Retina (tissue), 1 donor: ENCODE data around the gene ADGRB2.

Source experiments
- DNase-seq: peaks from one replicate; pipeline ENCODE4 v3.0.0-alpha.2; 2016

The ADGRB2 gene

DNA sequence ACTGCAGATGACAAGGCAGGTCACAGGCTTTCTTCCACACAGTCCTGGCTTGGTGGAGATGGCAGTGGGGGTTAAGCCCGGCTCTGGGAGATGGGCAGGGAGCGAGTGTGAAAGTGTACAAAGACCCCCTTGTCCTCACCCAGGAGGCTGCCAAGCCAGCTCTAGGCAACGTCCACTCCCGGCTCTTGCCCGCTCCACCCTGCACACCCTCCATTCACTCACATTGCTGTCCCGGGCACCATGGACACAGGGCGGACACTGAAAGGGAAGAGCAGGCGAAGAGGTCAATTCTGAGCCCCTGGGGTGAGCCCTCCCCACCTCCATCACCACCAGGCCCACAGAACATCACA lies 69.2 kb downstream of the ADGRB2 start:
- no peak for DNase-seq

GRCh38 chr1:31694069-31694963 lies 69.8 kb downstream of the ADGRB2 start:
- no peak for DNase-seq

DNA sequence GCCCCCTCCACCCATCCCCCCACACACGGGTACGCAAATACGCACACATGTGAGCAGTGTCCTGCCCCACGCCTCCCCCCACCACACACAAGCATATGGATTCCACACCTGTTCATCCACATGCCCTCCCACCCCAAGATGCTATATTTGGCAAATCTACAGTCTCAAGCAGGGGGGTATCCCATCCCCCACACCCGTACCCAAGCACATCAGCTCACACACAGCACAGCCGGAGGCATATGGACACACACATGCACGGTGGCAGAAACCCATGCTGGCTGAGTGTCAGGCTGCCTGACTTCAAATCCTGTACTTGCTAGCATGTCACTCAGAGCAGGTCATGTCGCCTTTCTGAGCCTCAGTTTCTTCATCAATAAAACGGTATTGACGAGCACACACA lies 70.9 kb downstream of the ADGRB2 start:
- no peak for DNase-seq

DNA sequence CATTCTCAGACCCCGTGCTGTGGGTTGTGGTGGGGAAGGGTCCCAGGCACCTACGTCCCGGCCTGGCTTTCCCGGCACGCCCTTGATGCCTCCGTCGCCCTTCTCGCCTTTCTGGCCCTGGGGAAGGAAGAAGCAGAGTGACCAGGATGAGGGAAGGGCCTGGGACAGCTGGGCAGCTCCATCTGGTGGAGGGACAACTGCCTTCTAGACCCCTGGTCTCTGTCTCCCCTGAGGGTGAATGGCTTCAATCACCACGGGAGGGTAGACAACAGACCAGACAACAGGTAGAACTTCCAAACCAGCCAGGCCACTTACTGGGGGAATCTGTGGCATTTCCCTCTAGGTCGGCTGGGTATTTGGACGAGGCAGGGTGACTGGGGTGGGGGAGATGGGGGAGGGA lies 72.2 kb downstream of the ADGRB2 start:
- no peak for DNase-seq

DNA sequence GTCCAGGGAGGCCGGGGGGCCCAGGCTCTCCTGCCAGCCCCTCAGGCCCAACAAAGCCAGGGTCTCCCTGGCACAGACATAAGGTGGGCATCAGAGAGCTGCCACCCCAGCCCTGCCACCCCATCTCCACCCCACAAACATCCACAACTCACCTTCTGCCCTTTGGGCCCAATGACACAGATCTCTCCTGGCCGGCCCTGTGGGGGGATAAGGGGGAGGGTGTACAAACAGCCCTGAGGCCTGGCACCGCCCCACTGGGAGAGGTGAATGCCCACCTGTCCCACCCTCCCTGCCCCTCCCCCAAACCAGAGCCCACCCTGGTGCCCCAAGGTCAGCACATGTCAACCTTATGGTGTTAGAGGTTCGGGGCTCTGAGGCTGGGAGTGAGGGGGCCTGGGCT lies 72.7 kb downstream of the ADGRB2 start:
- no peak for DNase-seq

- DNase-seq: no peak
Measured at GRCh38 chr1:31690921-31691320, 73.2 kb downstream of the ADGRB2 start.

- DNase-seq: no peak
Measured at GRCh38 chr1:31689854-31690253, 74.3 kb downstream of the ADGRB2 start.

GRCh38 chr1:31689379-31689778 lies 74.8 kb downstream of the ADGRB2 start:
- no peak for DNase-seq

DNA sequence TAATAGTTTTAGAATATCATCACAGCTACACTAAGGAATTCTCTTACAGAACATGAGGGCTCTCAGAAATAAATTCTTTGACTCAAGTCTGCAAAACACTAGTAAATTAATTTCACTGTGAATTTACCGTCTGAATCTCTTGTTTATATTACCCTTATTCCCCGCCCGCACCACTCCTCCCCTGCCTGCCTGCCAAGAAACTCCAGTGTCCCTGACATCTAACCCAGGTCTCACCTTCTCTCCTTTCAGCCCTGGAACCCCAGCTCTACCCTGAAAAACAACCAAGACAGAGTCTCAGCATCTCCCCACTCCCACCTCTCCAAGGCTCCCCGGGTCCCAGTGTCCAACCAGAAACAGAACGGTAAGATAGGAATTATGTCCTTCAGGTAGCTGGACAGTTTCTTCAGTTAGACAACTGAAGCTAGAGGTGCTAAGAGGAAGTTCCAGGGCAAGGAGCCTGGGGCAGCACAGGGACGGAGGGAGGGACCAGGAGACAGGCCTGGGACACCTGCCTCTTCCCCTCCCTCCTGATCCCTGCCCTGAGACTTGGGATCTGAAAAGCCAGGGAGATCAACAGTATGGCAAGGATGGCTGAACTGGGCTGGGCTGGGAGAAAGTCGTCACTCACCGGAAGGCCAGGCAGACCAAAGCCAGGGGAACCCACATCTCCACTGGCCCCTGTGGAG lies 75.8 kb downstream of the ADGRB2 start:
- no peak for DNase-seq

GRCh38 chr1:31687601-31688000 lies 76.5 kb downstream of the ADGRB2 start:
- no peak for DNase-seq

- no peak for DNase-seq
Measured at GRCh38 chr1:31685795-31686194, 78.3 kb downstream of the ADGRB2 start.

GRCh38 chr1:31683997-31684396 lies 80.1 kb downstream of the ADGRB2 start:
- no peak for DNase-seq

DNA sequence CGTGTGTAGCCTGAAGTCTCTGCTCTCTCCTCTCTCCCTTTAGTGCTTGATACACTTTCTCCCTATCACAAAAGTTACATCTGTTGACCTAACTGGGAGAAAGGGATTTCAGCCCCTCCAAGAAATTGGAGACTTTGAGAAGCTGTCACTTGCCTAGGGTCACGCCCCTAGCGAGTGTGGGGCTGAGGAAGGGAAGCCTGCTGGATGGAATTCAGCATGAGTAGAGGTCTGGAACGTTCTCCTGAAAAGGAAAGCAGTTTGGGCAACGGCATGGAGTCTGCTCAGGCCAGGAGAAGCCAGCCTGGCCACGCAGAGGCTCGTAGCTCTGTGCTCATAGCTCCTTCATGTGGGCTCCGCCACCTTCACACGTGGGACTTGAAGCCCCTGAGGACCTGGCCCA lies 82.7 kb downstream of the ADGRB2 start:
- no peak for DNase-seq

GRCh38 chr1:31679676-31680230 lies 84.4 kb downstream of the ADGRB2 start:
- no peak for DNase-seq

DNA sequence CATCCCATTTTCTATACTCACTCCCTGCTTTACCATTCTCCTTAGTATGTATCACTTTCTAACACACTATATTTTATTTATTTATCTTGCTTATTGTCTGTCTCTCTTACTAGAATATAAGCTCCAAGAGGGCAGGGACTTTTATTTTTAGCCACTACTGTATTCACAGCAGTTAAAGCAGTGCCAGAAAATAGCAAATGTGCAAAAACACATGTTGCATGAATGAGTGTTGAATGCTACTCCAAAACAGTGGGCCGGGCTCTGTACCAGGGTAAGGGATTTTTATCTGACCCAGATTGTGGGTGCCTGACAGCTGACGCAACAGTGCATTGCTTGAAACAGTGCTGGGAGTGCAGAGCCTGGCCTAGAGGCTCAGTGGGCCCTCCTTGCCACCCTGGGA lies 85.0 kb downstream of the ADGRB2 start:
- DNase-seq: no peak

- DNase-seq: no peak
Measured at GRCh38 chr1:31678681-31679080, 85.5 kb downstream of the ADGRB2 start.

DNA sequence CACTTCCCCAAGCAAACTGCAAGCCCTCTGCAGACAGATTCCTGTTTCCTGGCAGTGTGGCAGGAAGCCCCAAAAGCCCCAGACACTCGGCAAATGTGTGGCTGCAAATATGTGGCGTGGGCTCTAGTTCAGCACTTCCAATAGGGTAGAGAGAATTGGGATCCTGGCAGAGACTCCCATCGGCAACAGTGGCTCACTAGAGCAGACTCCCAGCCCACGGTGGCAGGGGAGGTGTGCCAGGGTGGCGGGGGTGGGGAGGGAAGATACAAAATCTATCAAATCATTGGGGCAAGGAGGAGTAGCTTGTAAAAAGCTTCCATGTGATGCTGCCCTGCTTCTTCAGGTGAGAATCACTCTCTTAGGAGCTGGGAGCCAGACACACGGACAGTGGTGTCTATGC lies 86.2 kb downstream of the ADGRB2 start:
- DNase-seq: no peak

- DNase-seq: no peak
Measured at GRCh38 chr1:31677401-31677800, 86.7 kb downstream of the ADGRB2 start.
